Lung (tissue), 12 donors: ENCODE data around the gene CRX. TPM values are rescaled to one million over a fixed set of nuclear protein-coding genes. Genes with fewer than 3 reads are reported as not detected.
"Not testable (repeated sequence)": the region's sequence is repeated elsewhere in the genome, so short reads cannot be mapped to it uniquely, and the experiment has no call there.

Experiments used
- ATAC-seq: fragments of 200-7000 bp; cut with Tn5 transposase; one replicate; pipeline ENCODE4 v1.9.1; 2020; ENCODE audit warnings: moderate number of reproducible peaks; ENCODE audit not compliant: insufficient read depth, low FRiP score
- DNase-seq, 3 donors: peaks; one replicate each; pipeline ENCODE4 v3.0.0-alpha.2; 2013 to 2017
- H3K27ac ChIP-seq, 2 donors: one replicate each; pipeline ENCODE4 v1.5.1; 2013; ENCODE audit warnings: mild to moderate bottlenecking in 2 of 2, moderate library complexity in 2 of 2, control low read depth in 1 of 2, inconsistent platforms in 1 of 2, low read depth in 1 of 2, low read length in 1 of 2
- H3K27me3 ChIP-seq, 3 donors: one replicate each; pipeline ENCODE4 v1.5.1; 2013; ENCODE audit warnings: low read length in 2 of 3; ENCODE audit not compliant: control insufficient read depth in 3 of 3, insufficient read depth in 3 of 3
- H3K36me3 ChIP-seq, 4 donors: one replicate each; pipeline ENCODE4 v1.5.1; 2013; ENCODE audit warnings: low read length in 4 of 4, mild to moderate bottlenecking in 1 of 4, moderate library complexity in 1 of 4; ENCODE audit not compliant: control insufficient read depth in 4 of 4, insufficient read depth in 4 of 4
- H3K4me1 ChIP-seq, 5 donors: one replicate each; pipeline ENCODE4 v1.5.1; 2013; ENCODE audit warnings: low read length in 5 of 5, mild to moderate bottlenecking in 2 of 5, moderate library complexity in 1 of 5; ENCODE audit not compliant: control insufficient read depth in 5 of 5, insufficient read depth in 5 of 5
- H3K4me3 ChIP-seq: one replicate; pipeline ENCODE4 v1.5.1; 2013; ENCODE audit warnings: mild to moderate bottlenecking, control low read depth, moderate library complexity
- H3K9ac ChIP-seq, 2 donors: one replicate each; pipeline ENCODE4 v1.5.1; 2013; ENCODE audit warnings: low read length in 2 of 2, control low read depth in 1 of 2; ENCODE audit not compliant: insufficient read depth in 1 of 2
- H3K9me3 ChIP-seq, 4 donors: one replicate each; pipeline ENCODE4 v1.5.1; 2013; ENCODE audit warnings: low read length in 3 of 4, mild to moderate bottlenecking in 1 of 4, moderate library complexity in 1 of 4; ENCODE audit not compliant: control insufficient read depth in 4 of 4, insufficient read depth in 3 of 4
- WGBS, 2 donors: extraction: QIAGEN DNeasy Blood & Tissue Kit; methylation state at CpG; one replicate each; pipeline ENCODE4 v1.1.7; 2013; 5-methylcytosine and 5-hydroxymethylcytosine counted together
- polyA plus RNA-seq, 2 donors: library from polyadenylated mRNA; stranded (reverse); fragments of 200-250 nt; gene quantifications; one replicate each; pipeline ENCODE4 v1.2.1, GENCODE V29; 2013
- total RNA-seq, 2 donors: library from RNA; depleted of rRNA in 1 of 2; stranded (reverse); fragments of >200 nt in 1 of 2; gene quantifications; one replicate each; pipeline ENCODE4 v1.2.1, GENCODE V29; 2014 to 2021
- TF ChIP-seq, protein P1 (sequence below): IDR thresholded peaks from 2 replicates; pipeline ENCODE4 v1.5.1; 2012; ENCODE audit warnings: mild to moderate bottlenecking; ENCODE audit errors: control extremely low read depth, extremely low read depth
- donor health status: control.
- donor health status: control.
- donor health status: Bipolar disorder and iron deficiency.
- donor health status: healthy.
- donor health status: DM: yes; HTN: yes; CAD: no.

CRX gene
- total and polyA plus RNA-seq, 4 donors, result 0.02 TPM; not detected in 3

DNA sequence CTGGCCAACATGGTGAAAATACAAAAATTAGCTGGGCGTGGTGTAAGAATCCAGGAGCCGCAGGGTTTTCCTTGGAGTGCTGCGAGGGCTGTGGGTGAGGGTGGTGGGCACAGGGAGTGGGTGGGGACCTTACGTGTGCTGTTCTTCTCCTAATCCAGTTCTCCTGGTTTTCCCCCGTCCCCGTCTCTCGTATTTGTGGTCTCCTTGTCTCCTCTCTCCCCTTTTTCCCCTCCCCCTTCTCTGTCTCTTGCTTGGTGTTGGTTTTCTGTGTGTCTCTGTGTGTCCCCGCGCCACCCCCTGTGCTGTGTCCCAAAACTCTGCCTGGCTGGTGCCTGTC is 41.6 kb upstream of the CRX start:
- Histone ChIP-seq H3K9me3 (no peaks in the 10 kb centered on the region), H3K27ac (peak overlapping the region; percentile 97 to 98), H3K36me3 (peaks cover 0 to 32% (median 8%) of the 10 kb centered on the region in 4 donors), H3K4me3 (peak overlapping the region; percentile 64), H3K27me3 (no peaks in the 10 kb centered on the region), H3K9ac (no peak overlapping the region), H3K4me1 (peaks cover 0 to 19% (median 5%) of the 10 kb centered on the region in 5 donors)
- TF ChIP-seq, protein P1, sequence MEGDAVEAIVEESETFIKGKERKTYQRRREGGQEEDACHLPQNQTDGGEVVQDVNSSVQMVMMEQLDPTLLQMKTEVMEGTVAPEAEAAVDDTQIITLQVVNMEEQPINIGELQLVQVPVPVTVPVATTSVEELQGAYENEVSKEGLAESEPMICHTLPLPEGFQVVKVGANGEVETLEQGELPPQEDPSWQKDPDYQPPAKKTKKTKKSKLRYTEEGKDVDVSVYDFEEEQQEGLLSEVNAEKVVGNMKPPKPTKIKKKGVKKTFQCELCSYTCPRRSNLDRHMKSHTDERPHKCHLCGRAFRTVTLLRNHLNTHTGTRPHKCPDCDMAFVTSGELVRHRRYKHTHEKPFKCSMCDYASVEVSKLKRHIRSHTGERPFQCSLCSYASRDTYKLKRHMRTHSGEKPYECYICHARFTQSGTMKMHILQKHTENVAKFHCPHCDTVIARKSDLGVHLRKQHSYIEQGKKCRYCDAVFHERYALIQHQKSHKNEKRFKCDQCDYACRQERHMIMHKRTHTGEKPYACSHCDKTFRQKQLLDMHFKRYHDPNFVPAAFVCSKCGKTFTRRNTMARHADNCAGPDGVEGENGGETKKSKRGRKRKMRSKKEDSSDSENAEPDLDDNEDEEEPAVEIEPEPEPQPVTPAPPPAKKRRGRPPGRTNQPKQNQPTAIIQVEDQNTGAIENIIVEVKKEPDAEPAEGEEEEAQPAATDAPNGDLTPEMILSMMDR, result no peak
- ATAC-seq (no peak), DNase-seq (no peak)
- 69 to 86% methylated on average over 9 of the region's 9 CpGs for WGBS, 2 donors

DNA sequence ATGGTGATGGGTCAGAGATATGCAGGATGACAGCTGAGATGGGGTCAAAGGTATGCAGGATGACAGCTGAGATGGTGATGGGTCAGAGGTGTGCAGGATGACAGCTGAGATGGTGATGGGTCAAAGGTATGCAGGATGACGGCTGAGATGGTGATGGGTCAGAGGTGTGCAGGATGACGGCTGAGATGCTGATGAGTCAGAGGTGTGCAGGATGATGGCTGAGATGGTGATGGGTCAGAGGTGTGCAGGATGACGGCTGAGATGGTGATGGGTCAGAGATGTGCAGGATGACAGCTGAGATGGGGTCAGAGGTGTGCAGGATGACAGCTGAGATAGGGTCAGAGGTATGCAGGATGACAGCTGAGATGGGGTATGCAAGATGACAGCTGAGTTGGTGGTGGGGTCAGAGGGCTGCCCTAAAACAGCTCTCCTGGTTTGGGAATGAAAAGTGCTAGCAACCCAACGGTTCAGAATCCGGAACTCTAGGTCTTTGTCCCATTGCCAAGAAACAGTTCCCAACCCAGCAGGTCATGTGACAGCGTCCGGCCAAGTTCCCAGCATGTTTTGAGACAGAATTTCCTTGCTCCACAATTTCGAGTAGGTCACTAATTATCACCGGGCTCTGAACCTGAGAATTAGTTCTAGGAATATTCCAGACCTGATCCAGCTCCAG is 40.0 kb upstream of the CRX start:
- 49 to 76% methylated on average over 9 of the region's 9 CpGs for WGBS, 2 donors
- Histone ChIP-seq H3K9ac (no peak overlapping the region), H3K27ac (no peak overlapping the region), H3K4me1 (peaks cover 0 to 19% (median 5%) of the 10 kb centered on the region in 5 donors), H3K36me3 (peaks cover 0 to 44% (median 12%) of the 10 kb centered on the region in 4 donors), H3K27me3 (no peaks in the 10 kb centered on the region), H3K4me3 (no peak overlapping the region), H3K9me3 (no peaks in the 10 kb centered on the region)
- DNase-seq, result no peak
- TF ChIP-seq, protein P1, result no peak
- ATAC-seq, result no peak

DNA sequence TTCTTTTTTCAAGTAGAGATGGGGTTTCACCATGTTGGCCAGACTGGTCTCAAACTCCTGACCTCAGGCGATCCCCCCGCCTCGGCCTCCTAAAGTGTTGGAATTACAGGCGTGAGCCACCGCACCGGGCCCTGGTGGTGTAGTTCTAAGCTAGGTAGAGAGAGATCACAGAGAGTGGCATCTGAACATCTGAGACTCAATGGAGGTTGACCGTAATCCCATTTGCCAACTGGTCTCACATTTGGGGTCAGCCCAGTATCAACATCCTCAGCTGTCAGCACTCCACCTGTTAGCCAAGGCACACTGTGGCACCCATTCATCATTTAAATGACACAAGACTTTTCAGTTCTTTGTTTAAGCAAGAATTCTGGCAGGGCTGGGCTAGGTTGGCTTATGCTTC is 35.2 kb upstream of the CRX start:
- TF ChIP-seq, protein P1, result no peak
- H3K9me3 ChIP-seq, result peaks cover 0 to 1% (median 0%) of the 10 kb centered on the region in 4 donors
- no peak for ATAC-seq
- 95% methylated on average over 7 of the region's 7 CpGs for WGBS, 2 donors
- no peaks in the 10 kb centered on the region for H3K27me3 ChIP-seq
- peaks cover 0 to 34% (median 9%) of the 10 kb centered on the region in 4 donors for H3K36me3 ChIP-seq
- no peak overlapping the region for H3K4me3 ChIP-seq
- no peak for DNase-seq
- H3K4me1 ChIP-seq, result peaks cover 0 to 3% (median 0%) of the 10 kb centered on the region in 5 donors
- no peak overlapping the region for H3K9ac ChIP-seq
- no peak overlapping the region for H3K27ac ChIP-seq

DNA sequence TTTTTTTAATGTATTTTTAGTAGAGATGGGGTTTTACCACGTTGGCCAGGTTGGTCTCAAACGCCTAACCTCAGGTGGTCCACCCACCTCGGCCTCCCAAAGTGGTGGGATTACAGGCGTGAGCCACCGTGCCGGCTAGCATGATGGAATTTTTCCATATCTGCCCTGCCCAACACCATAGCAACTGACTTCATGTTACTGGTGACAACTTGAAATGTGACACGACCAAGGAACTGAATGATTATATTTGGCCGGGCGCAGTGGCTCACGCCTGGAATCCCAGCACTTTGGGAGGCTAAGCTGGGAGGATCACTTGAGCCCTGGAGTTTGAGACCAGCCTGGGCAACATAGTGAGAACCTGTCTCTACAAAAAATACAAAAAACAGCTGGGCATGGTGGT is 34.4 kb upstream of the CRX start:
- H3K9ac ChIP-seq, H3K4me3 ChIP-seq, H3K9me3 ChIP-seq, H3K27ac ChIP-seq, H3K4me1 ChIP-seq, ATAC-seq, H3K27me3 ChIP-seq, DNase-seq: not testable (repeated sequence)
- 86 to 92% methylated on average over 10 of the region's 10 CpGs for WGBS, 2 donors
- peaks cover 0 to 29% (median 7%) of the 10 kb centered on the region in 4 donors for H3K36me3 ChIP-seq

DNA sequence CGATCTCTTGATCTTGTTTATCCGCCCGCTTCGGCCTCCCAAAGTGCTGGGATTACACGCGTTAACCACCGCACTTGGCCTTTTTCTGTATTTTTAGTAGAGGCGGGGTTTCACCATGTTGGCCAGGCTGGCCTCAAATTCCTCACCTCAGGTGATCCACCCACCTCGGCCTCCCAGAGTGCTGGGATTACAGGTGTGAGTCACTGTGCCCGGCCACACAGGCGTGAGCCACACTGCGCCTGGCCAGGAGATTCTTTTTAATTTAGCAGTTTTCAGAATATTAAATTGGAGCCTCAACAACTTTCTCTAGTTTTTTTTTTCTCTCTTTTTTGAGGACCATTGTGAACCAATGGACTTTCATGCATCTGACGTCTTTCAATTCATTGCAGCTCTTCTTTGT is 31.9 kb upstream of the CRX start:
- not testable (repeated sequence) for H3K4me3 ChIP-seq, H3K27me3 ChIP-seq, ATAC-seq, DNase-seq, H3K9me3 ChIP-seq, H3K9ac ChIP-seq, H3K27ac ChIP-seq, H3K4me1 ChIP-seq
- peaks cover 0 to 13% (median 5%) of the 10 kb centered on the region in 4 donors for H3K36me3 ChIP-seq
- WGBS, 2 donors, result 90 to 92% methylated on average over 13 of the region's 13 CpGs
